HepG2 (cell line): ENCODE data around the gene C19orf73. TPM values are rescaled to one million over a fixed set of nuclear protein-coding genes. Genes with fewer than 3 reads are reported as not detected.

ENCODE experiments used
- AKAP8 ChIP-seq: sonication (generic); formaldehyde crosslinking; IDR thresholded peaks from 2 replicates; pipeline ENCODE4 v1.5.1; 2020; ENCODE audit warnings: mild to moderate bottlenecking, missing genetic modification reagents
- CREB3 ChIP-seq: sonication (generic); formaldehyde crosslinking; IDR thresholded peaks from 2 replicates; pipeline ENCODE4 v1.5.0; 2020; ENCODE audit warnings: missing genetic modification reagents
- EEA1 ChIP-seq: sonication (generic); formaldehyde crosslinking; IDR thresholded peaks from 2 replicates; pipeline ENCODE4 v1.5.1; 2020; ENCODE audit warnings: mild to moderate bottlenecking, missing genetic modification reagents, borderline replicate concordance
- EED ChIP-seq: sonication (generic); formaldehyde crosslinking; IDR thresholded peaks from 2 replicates; pipeline ENCODE4 v1.5.0; 2020; ENCODE audit warnings: mild to moderate bottlenecking, missing genetic modification reagents
- FOXM1 ChIP-seq: sonication (generic); formaldehyde crosslinking; IDR thresholded peaks from 2 replicates; pipeline ENCODE4 v1.5.0; 2020; ENCODE audit warnings: missing genetic modification reagents
- GABPB1 ChIP-seq: IDR thresholded peaks from 2 replicates; pipeline ENCODE4 v1.6.1; 2016; ENCODE audit warnings: mild to moderate bottlenecking, missing genetic modification reagents, moderate library complexity, missing compliant biosample characterization
- GLI4 ChIP-seq: sonication (generic); formaldehyde crosslinking; IDR thresholded peaks from 2 replicates; pipeline ENCODE4 v1.5.1; 2020; ENCODE audit warnings: missing genetic modification reagents, mild to moderate bottlenecking, moderate library complexity, borderline replicate concordance
- IRF1 ChIP-seq: sonication (generic); formaldehyde crosslinking; IDR thresholded peaks from 2 replicates; pipeline ENCODE4 v1.4.0; 2020; ENCODE audit warnings: low read depth, mild to moderate bottlenecking, missing genetic modification reagents
- KDM4B ChIP-seq: sonication (generic); formaldehyde crosslinking; IDR thresholded peaks from 2 replicates; pipeline ENCODE4 v1.4.0; 2020; ENCODE audit warnings: missing genetic modification reagents
- LCORL ChIP-seq, 2 experiments: fragments of 450-650 bp in 1 of 2; sonication (generic) in 1 of 2; formaldehyde crosslinking in 1 of 2; IDR thresholded peaks; 2 replicates each; pipeline versions ENCODE4 v1.5.0 to v1.6.1; 2017 to 2020; ENCODE audit warnings: antibody characterized with exemption in 1 of 2, missing genetic modification reagents in 1 of 2
- MAZ ChIP-seq, 2 experiments: sonication (generic) in 1 of 2; formaldehyde crosslinking in 1 of 2; IDR thresholded peaks; 2 replicates each; pipeline versions ENCODE4 v1.5.0 to v1.6.1; 2012 to 2020; ENCODE audit warnings: low read depth in 2 of 2, mild to moderate bottlenecking in 2 of 2, borderline replicate concordance in 1 of 2, improper control_type of control experiment in 1 of 2, low read length in 1 of 2, missing genetic modification reagents in 1 of 2, moderate library complexity in 1 of 2
- MTF1 ChIP-seq: sonication (generic); formaldehyde crosslinking; IDR thresholded peaks from 2 replicates; pipeline ENCODE4 v1.5.0; 2020; ENCODE audit warnings: missing genetic modification reagents
- NAIF1 ChIP-seq: sonication (generic); formaldehyde crosslinking; IDR thresholded peaks from 2 replicates; pipeline ENCODE4 v1.5.0; 2020; ENCODE audit warnings: mild to moderate bottlenecking, missing genetic modification reagents, borderline replicate concordance
- PAF1 ChIP-seq: IDR thresholded peaks from 2 replicates; pipeline ENCODE4 v1.6.1; 2016; ENCODE audit warnings: missing genetic modification reagents, missing compliant biosample characterization
- PREB ChIP-seq: sonication (generic); formaldehyde crosslinking; IDR thresholded peaks from 2 replicates; pipeline ENCODE4 v1.4.0; 2020; ENCODE audit warnings: missing genetic modification reagents
- SYNCRIP ChIP-seq: fragments of 200-400 bp; formaldehyde crosslinking; IDR thresholded peaks from 2 replicates; pipeline ENCODE4 v1.6.1; 2018; ENCODE audit warnings: mild to moderate bottlenecking, low read depth, low read length; ENCODE audit not compliant: insufficient read depth
- TCF7L2 ChIP-seq: IDR thresholded peaks from 2 replicates; pipeline ENCODE4 v1.6.1; 2011; ENCODE audit warnings: mild to moderate bottlenecking, low read depth, low read length, moderate library complexity
- TRAFD1 ChIP-seq: sonication (generic); formaldehyde crosslinking; IDR thresholded peaks from 2 replicates; pipeline ENCODE4 v1.5.1; 2020; ENCODE audit warnings: missing genetic modification reagents, mild to moderate bottlenecking, borderline replicate concordance
- XBP1 ChIP-seq: sonication (generic); formaldehyde crosslinking; IDR thresholded peaks from 2 replicates; pipeline ENCODE4 v1.5.0; 2020; ENCODE audit warnings: missing genetic modification reagents
- ZBTB1 ChIP-seq: sonication (generic); formaldehyde crosslinking; IDR thresholded peaks from 2 replicates; pipeline ENCODE4 v1.4.0; 2020; ENCODE audit warnings: missing genetic modification reagents, borderline replicate concordance
- ZFP37 ChIP-seq: sonication (generic); formaldehyde crosslinking; IDR thresholded peaks from 2 replicates; pipeline ENCODE4 v1.4.0; 2020; ENCODE audit warnings: missing genetic modification reagents, borderline replicate concordance
- ZNF180 ChIP-seq: sonication (generic); formaldehyde crosslinking; IDR thresholded peaks from 2 replicates; pipeline ENCODE4 v1.4.0; 2020; ENCODE audit warnings: low read depth, missing genetic modification reagents, borderline replicate concordance
- ZNF33A ChIP-seq: sonication (generic); formaldehyde crosslinking; IDR thresholded peaks from 2 replicates; pipeline ENCODE4 v1.5.1; 2020; ENCODE audit warnings: missing genetic modification reagents, mild to moderate bottlenecking, moderate library complexity, borderline replicate concordance
- ZNF720 ChIP-seq: sonication (generic); formaldehyde crosslinking; IDR thresholded peaks from 2 replicates; pipeline ENCODE4 v1.4.0; 2020; ENCODE audit warnings: missing genetic modification reagents
- polyA plus RNA-seq, 8 experiments: library from polyadenylated mRNA; depleted of rRNA in 3 of 8; stranded (reverse) in 7 of 8; unstranded in 1 of 8; fragments of >200 nt; fragmentation: Illumina TruSeq in 4 of 8; extraction: Trizol in 4 of 8; gene quantifications; 2 replicates each; pipeline versions ENCODE4 v1.2.1 to v1.2.3, GENCODE V29; 2011 to 2016; ENCODE audit warnings: low read depth in 4 of 8, missing spikeins in 1 of 8, mixed read lengths in 1 of 8; ENCODE audit not compliant: insufficient read depth in 1 of 8
- total RNA-seq, 5 experiments: library from RNA; depleted of rRNA; stranded (reverse); fragments of >200 nt; fragmentation: Illumina TruSeq; extraction: Trizol; gene quantifications; 2 replicates each; pipeline ENCODE4 v1.2.3, GENCODE V29; 2016; ENCODE audit warnings: low read depth in 1 of 5

C19orf73 gene
- total and polyA plus RNA-seq, 2 of the 13 experiments (the other 11 are each of a cell fraction or from before 2014, with no cell fraction given): 1.4 to 1.5 TPM

- peak; percentile 87; the same call in 1 of the 2 replicates for TF ChIP-seq XBP1 (CRISPR knock-in tag)
- TF ChIP-seq IRF1 (CRISPR knock-in tag): peak; percentile 98
- TF ChIP-seq GLI4: peak; percentile 93
- TF ChIP-seq TCF7L2: no peak
- peak; percentile 94 for TF ChIP-seq ZBTB1
- TF ChIP-seq NAIF1: peak; percentile 89; the same call in 1 of the 2 replicates
- TF ChIP-seq EEA1 (CRISPR knock-in tag): peak; percentile 99
- no peak; the same call in 1 of the 2 replicates for TF ChIP-seq MAZ (IDR thresholded peaks at IDR 0.05; ENCODE audit: borderline replicate concordance, low read depth, low read length)
- TF ChIP-seq MAZ (CRISPR knock-in tag; IDR thresholded peaks at IDR 0.05; ENCODE audit: low read depth): peak; percentile 96
- peak; percentile 97 for TF ChIP-seq PREB
- TF ChIP-seq SYNCRIP: no peak
- TF ChIP-seq TRAFD1: no peak
- TF ChIP-seq FOXM1 (CRISPR knock-in tag): peak; percentile 96
- TF ChIP-seq ZNF180 (CRISPR knock-in tag): peak; percentile 88; the same call in 1 of the 2 replicates
- peak; percentile 99 for TF ChIP-seq ZFP37
- TF ChIP-seq EED: peak; percentile 92
- TF ChIP-seq ZNF720: peak; percentile 98
- peak; percentile 81 for TF ChIP-seq GABPB1
- TF ChIP-seq AKAP8 (CRISPR knock-in tag): peak; percentile 90; the same call in 1 of the 2 replicates
- 0 out of 2 replicates have a peak, but pooled peaks have one; percentile 81 for TF ChIP-seq ZNF33A
- no peak for TF ChIP-seq LCORL (IDR thresholded peaks at IDR 0.05)
- TF ChIP-seq LCORL (CRISPR knock-in tag; IDR thresholded peaks at IDR 0.05): no peak; the same call in 1 of the 2 replicates
- peak; percentile 96 for TF ChIP-seq MTF1 (CRISPR knock-in tag)
- TF ChIP-seq PAF1 (CRISPR knock-in tag): no peak
- peak; percentile 48; the same call in 1 of the 2 replicates for TF ChIP-seq KDM4B (CRISPR knock-in tag)
- peak; percentile 99 for TF ChIP-seq CREB3 (CRISPR knock-in tag)
Measured at GRCh38 chr19:49127674-49128544, 9.0 kb upstream of the C19orf73 start (continued).
